RWPE2 (cell line): ENCODE results near the gene DSC3.
"Not testable (repeated sequence)": the region's sequence is repeated elsewhere in the genome, so short reads cannot be mapped to it uniquely, and the experiment has no call there.

ENCODE experiments used
- ATAC-seq: fragments of 200-7000 bp; cut with Tn5 transposase; 3 replicates; pipeline ENCODE4 v1.9.1; 2021; ENCODE audit warnings: low read depth
- DNase-seq: peaks from one replicate; pipeline ENCODE4 v3.0.0-alpha.2; 2020; ENCODE audit warnings: low spot score
- H3K27ac ChIP-seq: fragments of 450-650 bp; 2 replicates; pipeline ENCODE4 v1.5.1; 2017; ENCODE audit warnings: mild to moderate bottlenecking; ENCODE audit not compliant: poor library complexity, severe bottlenecking
- H3K27me3 ChIP-seq: fragments of 250-450 bp; sonication (Bioruptor Pico); 2 replicates; pipeline ENCODE4 v1.5.1; 2021; ENCODE audit warnings: mild to moderate bottlenecking, moderate library complexity; ENCODE audit not compliant: insufficient read depth, poor library complexity, severe bottlenecking
- H3K36me3 ChIP-seq: fragments of 250-450 bp; sonication (Bioruptor Pico); 2 replicates; pipeline ENCODE4 v1.5.1; 2020; ENCODE audit warnings: low read depth, mild to moderate bottlenecking, moderate library complexity
- H3K4me1 ChIP-seq: fragments of 250-450 bp; sonication (Bioruptor Pico); 2 replicates; pipeline ENCODE4 v1.5.1; 2021; ENCODE audit warnings: mild to moderate bottlenecking, moderate library complexity; ENCODE audit not compliant: insufficient read depth, poor library complexity, severe bottlenecking
- H3K4me3 ChIP-seq: fragments of 250-450 bp; sonication (Bioruptor Pico); 2 replicates; pipeline ENCODE4 v1.5.1; 2021; ENCODE audit warnings: mild to moderate bottlenecking, moderate library complexity; ENCODE audit not compliant: severe bottlenecking
- H3K9me3 ChIP-seq: fragments of 250-450 bp; sonication (Bioruptor Pico); 2 replicates; pipeline ENCODE4 v1.5.1; 2021; ENCODE audit warnings: mild to moderate bottlenecking, moderate library complexity; ENCODE audit not compliant: severe bottlenecking
- TF ChIP-seq, protein P1 (sequence below): fragments of 450-650 bp; IDR thresholded peaks from one replicate; pipeline ENCODE4 v1.5.1; 2017; ENCODE audit warnings: mild to moderate bottlenecking, moderate library complexity; ENCODE audit not compliant: poor library complexity, severe bottlenecking

The DSC3 gene

GRCh38 chr18:30985753-30986152 lies 56.8 kb downstream of the DSC3 start:
- H3K4me1 ChIP-seq, result peaks cover 20% of the 10 kb centered on the region
- DNase-seq (no peak), ATAC-seq (no peak)
- TF ChIP-seq, protein P1, sequence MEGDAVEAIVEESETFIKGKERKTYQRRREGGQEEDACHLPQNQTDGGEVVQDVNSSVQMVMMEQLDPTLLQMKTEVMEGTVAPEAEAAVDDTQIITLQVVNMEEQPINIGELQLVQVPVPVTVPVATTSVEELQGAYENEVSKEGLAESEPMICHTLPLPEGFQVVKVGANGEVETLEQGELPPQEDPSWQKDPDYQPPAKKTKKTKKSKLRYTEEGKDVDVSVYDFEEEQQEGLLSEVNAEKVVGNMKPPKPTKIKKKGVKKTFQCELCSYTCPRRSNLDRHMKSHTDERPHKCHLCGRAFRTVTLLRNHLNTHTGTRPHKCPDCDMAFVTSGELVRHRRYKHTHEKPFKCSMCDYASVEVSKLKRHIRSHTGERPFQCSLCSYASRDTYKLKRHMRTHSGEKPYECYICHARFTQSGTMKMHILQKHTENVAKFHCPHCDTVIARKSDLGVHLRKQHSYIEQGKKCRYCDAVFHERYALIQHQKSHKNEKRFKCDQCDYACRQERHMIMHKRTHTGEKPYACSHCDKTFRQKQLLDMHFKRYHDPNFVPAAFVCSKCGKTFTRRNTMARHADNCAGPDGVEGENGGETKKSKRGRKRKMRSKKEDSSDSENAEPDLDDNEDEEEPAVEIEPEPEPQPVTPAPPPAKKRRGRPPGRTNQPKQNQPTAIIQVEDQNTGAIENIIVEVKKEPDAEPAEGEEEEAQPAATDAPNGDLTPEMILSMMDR, result no peak
- H3K27ac ChIP-seq, result no peak overlapping the region
- no peaks in the 10 kb centered on the region for H3K27me3 ChIP-seq
- H3K4me3 ChIP-seq, result no peak overlapping the region
- no peaks in the 10 kb centered on the region for H3K36me3 ChIP-seq
- no peaks in the 10 kb centered on the region for H3K9me3 ChIP-seq

DNA sequence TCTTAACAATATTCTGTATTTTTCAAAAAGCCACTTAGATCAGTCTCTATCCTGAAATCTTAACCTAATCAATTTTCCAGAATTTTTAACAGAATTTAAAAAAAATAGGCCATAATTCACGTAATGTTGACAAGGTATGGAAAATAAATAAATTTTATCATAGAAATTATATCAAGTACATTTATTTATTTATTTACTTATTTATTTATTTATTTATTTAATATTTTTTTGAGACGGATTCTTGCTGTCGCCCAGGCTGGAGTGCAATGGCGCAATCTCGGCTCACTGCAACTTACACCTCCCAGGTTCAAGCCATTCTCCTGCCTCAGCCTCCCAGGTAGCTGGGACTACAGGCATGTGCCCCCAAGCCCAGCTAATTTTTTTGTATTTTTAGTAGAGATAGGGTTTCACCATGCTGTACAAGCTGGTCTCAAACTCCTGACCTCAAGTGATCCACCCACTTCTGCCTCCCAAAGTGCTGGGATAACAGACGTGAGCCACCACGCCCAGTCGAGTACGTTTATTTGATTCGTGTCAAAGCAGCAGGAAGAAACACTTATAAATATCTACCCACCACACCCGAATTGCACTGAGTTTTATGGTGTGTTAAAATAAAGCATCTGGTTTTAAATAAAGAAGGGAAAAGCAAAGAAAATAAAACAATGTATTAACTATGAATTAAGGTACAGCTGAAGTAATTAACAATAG lies 60.1 kb downstream of the DSC3 start:
- Histone ChIP-seq H3K27me3 (no peaks in the 10 kb centered on the region), H3K4me3 (no peak overlapping the region), H3K4me1 (peaks cover 10% of the 10 kb centered on the region), H3K9me3 (no peaks in the 10 kb centered on the region), H3K36me3 (no peaks in the 10 kb centered on the region), H3K27ac (no peak overlapping the region)
- ATAC-seq (no peak), DNase-seq (no peak)
- TF ChIP-seq, protein P1, result no peak

GRCh38 chr18:30978091-30978490 lies 64.5 kb downstream of the DSC3 start:
- DNase-seq, H3K4me1 ChIP-seq, ATAC-seq, H3K4me3 ChIP-seq, H3K9me3 ChIP-seq, H3K27ac ChIP-seq, H3K27me3 ChIP-seq, H3K36me3 ChIP-seq: not testable (repeated sequence)

DNA sequence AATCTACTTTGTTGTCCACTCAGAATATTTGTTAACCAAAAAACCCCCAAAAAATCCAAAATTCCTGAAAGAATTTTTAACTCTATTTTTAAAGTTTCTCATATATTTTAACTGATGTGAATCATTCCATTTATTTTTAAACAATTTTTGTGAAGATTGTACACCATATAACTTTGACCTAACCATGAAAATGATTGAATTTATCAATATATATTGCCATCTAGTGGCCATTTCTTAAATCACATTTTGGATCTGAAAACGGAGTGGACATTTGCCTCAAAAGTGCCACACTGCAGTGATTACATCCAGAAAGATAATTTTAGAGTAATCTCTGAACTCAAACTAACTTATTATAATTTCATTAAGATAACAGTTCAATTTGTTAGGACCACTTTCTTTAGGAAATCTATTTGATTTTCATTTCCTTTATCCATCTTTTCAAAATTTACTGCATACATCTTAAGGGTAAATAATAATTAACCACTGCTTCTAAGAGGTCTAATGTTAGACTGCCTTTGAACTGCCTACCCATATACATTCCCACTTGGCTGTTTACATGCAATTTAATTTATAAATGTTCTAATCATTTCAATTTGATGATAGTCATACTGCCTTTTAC lies 71.1 kb downstream of the DSC3 start:
- Histone ChIP-seq H3K9me3 (no peaks in the 10 kb centered on the region), H3K36me3 (no peaks in the 10 kb centered on the region), H3K4me1 (no peaks in the 10 kb centered on the region), H3K27me3 (no peaks in the 10 kb centered on the region), H3K27ac (no peak overlapping the region), H3K4me3 (no peak overlapping the region)
- DNase-seq (no peak), ATAC-seq (no peak)
- TF ChIP-seq, protein P1, result peak; percentile 73

- peak; percentile 25; the same call in 1 of the 3 replicates for ATAC-seq
- H3K4me3 ChIP-seq, result no peak overlapping the region
Measured at GRCh38 chr18:30970196-30970816, 72.2 kb downstream of the DSC3 start.

More at GRCh38 chr18:30970196-30970816, 72.2 kb downstream of the DSC3 start:
- DNase-seq, result no peak
- Histone ChIP-seq H3K27me3 (no peaks in the 10 kb centered on the region), H3K4me1 (no peaks in the 10 kb centered on the region), H3K36me3 (no peaks in the 10 kb centered on the region), H3K9me3 (no peaks in the 10 kb centered on the region), H3K27ac (no peak overlapping the region)
- TF ChIP-seq, protein P1, result peak; percentile 70
